Ovary (tissue), 3 donors: Measurements from ENCODE around the gene AOAH.

ENCODE experiments used
- EP300 ChIP-seq: sonication (generic); formaldehyde crosslinking; IDR thresholded peaks from one replicate; pipeline ENCODE4 v1.6.1; 2017; ENCODE audit warnings: antibody characterized with exemption
- POLR2A ChIP-seq: fragments of 450-650 bp; IDR thresholded peaks from one replicate; pipeline ENCODE4 v1.6.1; 2017; ENCODE audit warnings: antibody characterized with exemption, mild to moderate bottlenecking, moderate library complexity
- TF ChIP-seq, protein P1 (sequence below), 3 donors: fragments of 450-650 bp in 2 of 3; fragments of 200-600 bp in 1 of 3; IDR thresholded peaks; one replicate each; pipeline versions ENCODE4 v1.5.1 to v1.8.0; 2016 to 2022; ENCODE audit warnings: antibody characterized with exemption in 3 of 3, mild to moderate bottlenecking in 1 of 3
- donor health status: DM: no; HTN: no; CAD: no.

DNA sequence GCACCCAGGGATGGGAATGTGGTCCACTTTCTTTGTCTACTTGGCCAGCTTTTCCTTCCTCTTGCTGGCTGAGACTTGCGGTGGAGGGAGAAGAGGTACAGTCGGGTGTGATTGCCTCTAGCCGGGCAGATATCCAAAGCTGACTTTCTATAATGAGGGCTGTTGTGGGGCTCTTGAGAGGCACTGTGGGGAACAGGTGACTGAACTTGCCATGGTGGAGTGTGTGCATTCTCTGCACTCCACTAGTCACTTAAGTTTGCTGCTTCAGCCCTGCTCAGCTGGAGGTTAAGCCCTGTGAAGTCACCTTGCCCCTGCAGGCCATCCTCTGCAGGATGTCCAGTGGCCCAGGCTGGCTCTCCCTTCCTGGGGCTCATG lies 116.6 kb downstream of the AOAH start:
- TF ChIP-seq, protein P1, sequence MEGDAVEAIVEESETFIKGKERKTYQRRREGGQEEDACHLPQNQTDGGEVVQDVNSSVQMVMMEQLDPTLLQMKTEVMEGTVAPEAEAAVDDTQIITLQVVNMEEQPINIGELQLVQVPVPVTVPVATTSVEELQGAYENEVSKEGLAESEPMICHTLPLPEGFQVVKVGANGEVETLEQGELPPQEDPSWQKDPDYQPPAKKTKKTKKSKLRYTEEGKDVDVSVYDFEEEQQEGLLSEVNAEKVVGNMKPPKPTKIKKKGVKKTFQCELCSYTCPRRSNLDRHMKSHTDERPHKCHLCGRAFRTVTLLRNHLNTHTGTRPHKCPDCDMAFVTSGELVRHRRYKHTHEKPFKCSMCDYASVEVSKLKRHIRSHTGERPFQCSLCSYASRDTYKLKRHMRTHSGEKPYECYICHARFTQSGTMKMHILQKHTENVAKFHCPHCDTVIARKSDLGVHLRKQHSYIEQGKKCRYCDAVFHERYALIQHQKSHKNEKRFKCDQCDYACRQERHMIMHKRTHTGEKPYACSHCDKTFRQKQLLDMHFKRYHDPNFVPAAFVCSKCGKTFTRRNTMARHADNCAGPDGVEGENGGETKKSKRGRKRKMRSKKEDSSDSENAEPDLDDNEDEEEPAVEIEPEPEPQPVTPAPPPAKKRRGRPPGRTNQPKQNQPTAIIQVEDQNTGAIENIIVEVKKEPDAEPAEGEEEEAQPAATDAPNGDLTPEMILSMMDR (IDR thresholded peaks at IDR 0.05) = no peak
- TF ChIP-seq POLR2A (no peak), EP300 (no peak)
